Measurements from ENCODE around the gene GPC1.

Gene GPC1

GRCh38 chr2:240401781-240402551, 33.5 kb upstream of the GPC1 start:
- DNase-seq (ENCODE audit: low spot score in 2 of 2) (no peak), ATAC-seq (ENCODE audit: low read depth) (no peak)
- peaks cover 14% of the 10 kb centered on the region for H3K27me3 Mint-ChIP-seq
- no peaks in the 10 kb centered on the region for H3K9me3 Mint-ChIP-seq
- H3K36me3 Mint-ChIP-seq, result no peaks in the 10 kb centered on the region
- H3K27ac Mint-ChIP-seq, result no peak overlapping the region
- peaks cover 2% of the 10 kb centered on the region for H3K4me1 Mint-ChIP-seq
- H3K4me3 Mint-ChIP-seq, result no peak overlapping the region

- DNase-seq (ENCODE audit: low spot score in 2 of 2) (no peak), ATAC-seq (ENCODE audit: low read depth) (no peak)
- Mint-ChIP-seq H3K36me3 (no peaks in the 10 kb centered on the region), H3K9me3 (no peaks in the 10 kb centered on the region), H3K4me1 (peaks cover 2% of the 10 kb centered on the region), H3K4me3 (no peak overlapping the region), H3K27ac (no peak overlapping the region), H3K27me3 (peaks cover 16% of the 10 kb centered on the region)
Observed at GRCh38 chr2:240402566-240403272, 32.7 kb upstream of the GPC1 start.

DNA sequence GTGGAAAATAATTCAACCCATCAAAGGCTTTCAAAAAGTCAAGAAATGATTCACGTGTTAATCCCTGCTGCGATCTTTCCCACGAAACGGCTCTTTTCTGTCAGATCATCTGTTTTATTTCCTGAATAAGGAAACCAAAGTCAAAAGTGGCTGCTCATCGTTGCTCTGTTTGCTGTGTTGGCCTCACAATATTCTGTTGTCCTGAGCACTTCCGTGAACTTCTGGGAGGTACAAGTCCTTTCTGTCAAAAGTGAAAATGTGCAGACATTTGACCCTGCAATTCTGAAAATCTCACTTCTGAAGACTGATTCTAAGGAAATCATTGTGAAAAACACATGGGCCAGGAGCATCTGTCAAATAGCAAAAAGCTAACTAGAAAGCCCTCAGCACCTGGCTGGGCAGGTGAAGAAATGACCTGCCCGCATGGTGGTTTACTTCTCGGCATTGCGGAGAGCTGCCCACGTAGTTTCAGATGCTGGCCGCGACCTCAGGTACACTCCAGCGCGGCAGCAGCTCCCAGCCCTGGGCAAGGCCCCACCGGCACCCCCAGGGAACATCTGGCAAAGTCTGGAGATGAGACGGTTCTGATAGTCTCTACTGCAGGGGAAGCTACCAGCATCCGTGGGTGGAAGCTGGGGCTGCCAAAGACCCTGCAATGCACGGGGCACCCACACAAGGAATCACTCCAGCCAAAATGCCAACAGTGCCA, 31.9 kb upstream of the GPC1 start:
- no peak for DNase-seq (ENCODE audit: low spot score in 2 of 2)
- no peaks in the 10 kb centered on the region for H3K36me3 Mint-ChIP-seq
- H3K27me3 Mint-ChIP-seq, result peaks cover 16% of the 10 kb centered on the region
- no peaks in the 10 kb centered on the region for H3K9me3 Mint-ChIP-seq
- no peak overlapping the region for H3K27ac Mint-ChIP-seq
- no peak for ATAC-seq (ENCODE audit: low read depth)
- peaks cover 2% of the 10 kb centered on the region for H3K4me1 Mint-ChIP-seq
- no peak overlapping the region for H3K4me3 Mint-ChIP-seq

DNA sequence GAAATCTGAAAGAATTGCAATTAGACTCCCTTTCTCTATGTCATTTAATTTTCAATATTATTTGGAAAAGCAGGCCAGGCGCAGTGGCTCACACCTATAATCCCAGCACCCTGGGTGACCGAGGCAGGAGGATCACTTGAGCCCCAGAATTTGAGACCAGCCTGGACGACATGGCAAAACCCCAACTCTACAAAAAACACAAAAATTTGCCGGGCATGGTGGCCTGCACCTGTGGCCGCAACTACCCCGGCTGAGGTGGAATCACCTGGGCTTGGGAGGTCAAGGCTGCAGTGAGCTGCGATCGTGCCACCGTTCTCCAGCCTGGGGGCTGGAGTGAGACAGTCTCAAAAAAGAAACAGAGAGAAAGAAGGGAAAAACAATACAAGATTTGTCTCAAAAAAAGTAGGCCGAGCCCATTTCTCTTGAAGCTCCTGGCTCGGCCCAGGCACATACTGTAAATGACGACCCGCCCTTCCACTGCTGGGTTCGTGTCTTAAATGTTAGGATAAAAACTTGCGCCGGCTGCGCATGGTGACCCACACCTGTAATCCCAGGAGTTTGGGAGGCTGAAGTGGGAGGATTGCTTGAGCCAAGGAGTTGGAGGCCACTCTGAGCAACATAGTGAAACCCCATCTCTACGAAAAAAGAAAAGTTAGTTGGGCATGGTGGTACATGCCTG, 31.1 kb upstream of the GPC1 start:
- Mint-ChIP-seq H3K27me3 (peaks cover 16% of the 10 kb centered on the region), H3K36me3 (no peaks in the 10 kb centered on the region), H3K4me1 (peaks cover 2% of the 10 kb centered on the region), H3K27ac (no peak overlapping the region), H3K9me3 (no peaks in the 10 kb centered on the region), H3K4me3 (no peak overlapping the region)
- DNase-seq (ENCODE audit: low spot score in 2 of 2) (no peak), ATAC-seq (ENCODE audit: low read depth) (no peak)

DNA sequence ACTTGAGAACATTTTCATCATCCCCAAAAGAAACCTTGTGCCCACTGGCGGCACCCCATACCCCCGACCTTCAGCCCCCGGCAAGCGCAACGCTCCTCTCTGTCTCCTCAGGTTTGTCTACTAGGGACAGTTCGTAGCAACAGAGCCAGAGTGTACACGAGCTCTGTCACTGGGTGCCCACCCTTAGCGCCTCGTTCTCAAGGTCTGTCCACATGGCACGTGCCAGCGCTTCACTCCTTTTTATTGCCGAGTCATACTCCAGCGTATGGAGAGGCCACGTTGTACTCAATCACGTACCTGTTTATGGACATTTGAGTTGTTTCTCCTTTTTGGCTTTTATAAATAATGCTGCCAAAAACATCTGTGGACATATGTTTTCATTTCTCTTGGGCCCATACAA, 30.3 kb upstream of the GPC1 start:
- peaks cover 14% of the 10 kb centered on the region for H3K27me3 Mint-ChIP-seq
- peaks cover 2% of the 10 kb centered on the region for H3K4me1 Mint-ChIP-seq

DNA sequence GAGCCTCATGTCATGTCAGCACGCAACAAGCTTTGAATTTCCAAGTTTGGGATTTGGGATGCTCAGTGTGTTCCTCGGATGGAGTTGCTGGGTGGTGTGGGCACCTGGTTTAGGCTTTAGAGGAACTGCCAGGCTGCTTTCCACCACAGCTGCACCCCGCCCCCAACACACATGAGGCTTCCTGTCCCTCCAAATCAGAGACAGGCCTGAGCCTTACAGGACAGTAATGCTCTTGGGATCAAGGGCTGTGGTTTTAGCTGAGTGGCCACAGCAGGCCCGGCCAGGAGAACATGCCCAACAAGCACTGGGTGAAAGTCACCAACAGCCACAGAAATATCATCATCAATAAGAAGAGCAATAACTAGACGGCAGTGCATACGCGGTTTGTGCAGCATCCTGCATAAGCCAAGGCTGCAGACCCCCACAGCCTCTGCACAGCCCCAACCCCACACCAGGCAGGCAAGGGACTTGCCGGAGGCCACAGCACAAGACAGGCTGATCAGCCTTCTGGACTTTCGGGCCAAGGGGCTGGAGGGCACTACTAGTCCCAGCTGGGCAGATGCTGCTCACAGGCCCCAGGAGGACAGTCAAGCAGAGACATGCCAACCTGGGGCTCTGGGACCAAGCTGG, 29.7 kb upstream of the GPC1 start:
- DNase-seq (ENCODE audit: low spot score in 2 of 2) (no peak), ATAC-seq (ENCODE audit: low read depth) (no peak)
- Mint-ChIP-seq H3K27ac (no peak overlapping the region), H3K36me3 (no peaks in the 10 kb centered on the region), H3K4me3 (no peak overlapping the region), H3K4me1 (peaks cover 2% of the 10 kb centered on the region), H3K9me3 (no peaks in the 10 kb centered on the region), H3K27me3 (peaks cover 13% of the 10 kb centered on the region)

More for the DNA sequence above, 30.3 kb upstream of the GPC1 start:
- Mint-ChIP-seq H3K27ac (no peak overlapping the region), H3K4me3 (no peak overlapping the region), H3K9me3 (no peaks in the 10 kb centered on the region), H3K36me3 (no peaks in the 10 kb centered on the region)
- ATAC-seq (ENCODE audit: low read depth) (no peak), DNase-seq (ENCODE audit: low spot score in 2 of 2) (no peak)

GRCh38 chr2:240407090-240407489, 28.4 kb upstream of the GPC1 start:
- Mint-ChIP-seq H3K36me3 (no peaks in the 10 kb centered on the region), H3K9me3 (no peaks in the 10 kb centered on the region), H3K4me1 (peaks cover 2% of the 10 kb centered on the region), H3K27ac (no peak overlapping the region), H3K27me3 (peaks cover 18% of the 10 kb centered on the region), H3K4me3 (no peak overlapping the region)
- no peak for DNase-seq (ENCODE audit: low spot score in 2 of 2)
- ATAC-seq (ENCODE audit: low read depth), result no peak

GRCh38 chr2:240410004-240410403, 25.5 kb upstream of the GPC1 start:
- ATAC-seq (ENCODE audit: low read depth), result no peak
- H3K27me3 Mint-ChIP-seq, result peaks cover 15% of the 10 kb centered on the region
- no peaks in the 10 kb centered on the region for H3K9me3 Mint-ChIP-seq

GRCh38 chr2:240410808-240411207, 24.7 kb upstream of the GPC1 start:
- Mint-ChIP-seq H3K9me3 (no peaks in the 10 kb centered on the region), H3K27me3 (peaks cover 11% of the 10 kb centered on the region), H3K36me3 (no peaks in the 10 kb centered on the region), H3K27ac (no peak overlapping the region), H3K4me3 (no peak overlapping the region), H3K4me1 (no peaks in the 10 kb centered on the region)
- DNase-seq (ENCODE audit: low spot score in 2 of 2) (no peak), ATAC-seq (ENCODE audit: low read depth) (no peak)

More at GRCh38 chr2:240410004-240410403, 25.5 kb upstream of the GPC1 start:
- no peaks in the 10 kb centered on the region for H3K36me3 Mint-ChIP-seq
- H3K4me1 Mint-ChIP-seq, result no peaks in the 10 kb centered on the region
- H3K27ac Mint-ChIP-seq, result no peak overlapping the region
- no peak for DNase-seq (ENCODE audit: low spot score in 2 of 2)
- H3K4me3 Mint-ChIP-seq, result no peak overlapping the region

DNA sequence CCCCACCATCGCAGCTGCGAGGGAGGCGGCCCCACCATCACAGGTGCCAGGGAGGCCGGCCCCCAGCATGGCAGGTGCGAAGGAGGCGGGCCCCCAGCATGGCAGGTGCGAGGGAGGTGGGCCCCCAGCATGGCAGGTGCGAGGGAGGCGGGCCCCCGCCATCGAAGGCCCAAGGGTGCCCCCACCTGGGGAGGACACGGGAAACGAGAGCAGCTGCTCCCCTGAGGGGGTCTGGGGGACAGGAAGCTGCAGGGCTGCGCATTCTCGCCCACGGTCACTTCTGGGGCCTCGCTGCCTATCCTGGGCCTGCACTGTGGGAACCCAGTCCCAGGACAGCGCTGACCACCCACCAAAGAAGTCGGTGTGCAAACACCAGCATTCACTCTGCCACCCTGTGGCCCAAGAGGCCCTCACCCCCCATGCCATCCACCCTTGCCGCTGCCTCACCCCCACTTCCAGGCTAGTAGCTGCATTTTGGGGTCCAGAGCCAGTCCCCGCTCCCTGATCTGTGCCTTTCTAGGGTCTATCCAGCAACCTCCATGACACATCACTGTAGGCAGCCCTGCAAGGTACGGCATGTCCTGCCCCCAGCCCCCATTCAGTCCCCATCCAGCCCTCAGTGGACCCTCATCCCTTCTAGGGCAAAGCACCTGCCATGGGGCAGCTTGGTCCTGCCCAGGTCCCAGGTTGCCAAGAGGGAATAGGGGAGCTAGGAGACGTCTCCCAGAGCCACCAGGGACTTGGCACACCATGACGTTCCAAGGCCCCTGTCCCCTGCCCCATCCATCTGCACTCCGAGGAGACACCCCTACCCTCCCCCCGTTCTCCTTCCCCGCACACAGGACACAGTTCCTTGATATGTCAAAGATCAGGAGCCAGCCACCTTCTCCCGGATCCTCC, 24.0 kb upstream of the GPC1 start:
- Mint-ChIP-seq H3K27me3 (peaks cover 11% of the 10 kb centered on the region), H3K36me3 (no peaks in the 10 kb centered on the region), H3K4me3 (no peak overlapping the region), H3K27ac (no peak overlapping the region), H3K9me3 (no peaks in the 10 kb centered on the region), H3K4me1 (no peaks in the 10 kb centered on the region)
- DNase-seq (ENCODE audit: low spot score in 2 of 2), result no peak
- no peak for ATAC-seq (ENCODE audit: low read depth)

DNA sequence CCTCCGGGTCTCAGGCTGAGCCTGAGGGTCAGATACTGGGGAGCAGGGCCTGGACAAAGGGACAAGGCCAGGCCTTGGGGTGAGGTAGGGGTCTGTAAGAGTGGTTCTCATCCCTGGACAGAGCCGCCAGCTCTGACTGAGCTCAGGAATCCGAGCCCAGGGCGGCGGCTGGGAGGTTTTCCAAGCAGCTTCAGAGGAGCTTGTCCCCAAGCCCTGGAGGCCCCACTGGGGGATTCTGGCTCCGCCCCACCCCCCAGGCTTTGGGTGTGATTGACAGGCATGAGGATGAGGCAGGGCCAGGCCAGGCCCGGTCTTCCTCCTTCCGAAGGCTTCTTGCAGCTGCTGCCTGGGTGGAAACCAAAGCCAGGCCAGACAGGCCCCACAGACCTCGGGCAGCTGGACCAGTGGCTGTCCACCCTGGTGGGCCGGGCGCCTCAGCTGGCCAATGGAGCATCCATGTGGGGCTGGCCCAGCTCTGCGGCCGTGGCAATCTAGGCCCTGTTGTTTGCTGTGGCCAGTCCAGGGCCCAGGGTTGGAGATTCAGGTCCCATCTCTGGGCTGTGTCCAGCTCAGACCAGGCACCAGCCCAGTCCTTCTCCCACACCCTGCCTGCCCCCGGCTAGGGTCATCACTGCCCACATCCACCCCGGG, 23.1 kb upstream of the GPC1 start:
- H3K27me3 Mint-ChIP-seq, result peaks cover 11% of the 10 kb centered on the region
- H3K36me3 Mint-ChIP-seq, result no peaks in the 10 kb centered on the region
- ATAC-seq (ENCODE audit: low read depth), result no peak
- no peaks in the 10 kb centered on the region for H3K9me3 Mint-ChIP-seq
- H3K4me1 Mint-ChIP-seq, result no peaks in the 10 kb centered on the region
- H3K4me3 Mint-ChIP-seq, result no peak overlapping the region
- H3K27ac Mint-ChIP-seq, result no peak overlapping the region
- DNase-seq (ENCODE audit: low spot score in 2 of 2), result no peak

GRCh38 chr2:240412975-240413812, 22.3 kb upstream of the GPC1 start:
- Mint-ChIP-seq H3K27me3 (peaks cover 9% of the 10 kb centered on the region), H3K4me1 (no peaks in the 10 kb centered on the region), H3K4me3 (no peak overlapping the region), H3K9me3 (no peaks in the 10 kb centered on the region), H3K36me3 (no peaks in the 10 kb centered on the region), H3K27ac (no peak overlapping the region)
- ATAC-seq (ENCODE audit: low read depth), result no peak
- no peak for DNase-seq (ENCODE audit: low spot score in 2 of 2)
